Body of pancreas (tissue), 4 donors: ENCODE data around the gene NUBP2.

Experiments
- CTCF ChIP-seq, 7 experiments: fragments of 450-650 bp in 4 of 7; fragments of 200-600 bp in 3 of 7; sonication (generic) in 3 of 7; IDR thresholded peaks; one replicate each; pipeline ENCODE4 v1.5.1; 2016 to 2019; ENCODE audit warnings: antibody characterized with exemption in 7 of 7
- POLR2A ChIP-seq, 3 donors: fragments of 450-650 bp; IDR thresholded peaks; one replicate each; pipeline ENCODE4 v1.6.1; 2016; ENCODE audit warnings: antibody characterized with exemption in 3 of 3, mild to moderate bottlenecking in 2 of 3

GRCh38 chr16:1769402-1770300, 13.1 kb upstream of the NUBP2 start:
- TF ChIP-seq CTCF (IDR thresholded peaks at IDR 0.05) (no peak), POLR2A (IDR thresholded peaks at IDR 0.05) (no peak)
